HT-29 (cell line): Measurements from ENCODE around the gene ULBP2. TPM values are rescaled to one million over a fixed set of nuclear protein-coding genes. Genes with fewer than 3 reads are reported as not detected.
"Not testable (repeated sequence)": the region's sequence is repeated elsewhere in the genome, so short reads cannot be mapped to it uniquely, and the experiment has no call there.

Source experiments
- DNase-seq: peaks from one replicate; pipeline ENCODE4 v3.0.0-alpha.2; 2015; ENCODE audit warnings: low spot score
- total RNA-seq: library from RNA; depleted of rRNA; stranded (reverse); fragments of >200 nt; shearing (Covaris generic); gene quantifications from 2 replicates; pipeline ENCODE4 v1.2.3, GENCODE V29; 2014

ULBP2 gene
- total RNA-seq, 1 experiment from 2014 or later, result 5.3 TPM

- no peak for DNase-seq
These were observed 25.8 kb downstream of the ULBP2 start for GRCh38 chr6:149967591-149967990.

DNA sequence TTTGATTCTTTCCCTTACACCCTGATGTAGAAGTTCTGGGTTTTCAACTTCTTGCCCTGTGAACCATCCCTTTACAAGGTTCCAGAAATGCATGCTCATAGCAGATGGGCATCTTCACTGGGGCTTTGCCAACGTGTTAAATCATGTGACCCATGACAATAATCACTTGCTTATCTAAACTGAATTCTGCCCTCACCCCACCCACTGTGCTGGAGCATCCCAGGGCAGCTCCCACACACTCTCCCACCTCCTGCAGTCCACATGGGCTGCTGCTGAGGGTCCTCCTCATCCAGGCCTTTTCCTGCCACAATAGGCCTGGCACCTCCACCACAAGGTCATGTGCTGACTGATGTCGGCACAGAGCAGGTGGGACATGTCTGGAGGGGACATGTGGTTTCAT lies 26.2 kb downstream of the ULBP2 start:
- not testable (repeated sequence) for DNase-seq

GRCh38 chr6:149968909-149969308 lies 27.1 kb downstream of the ULBP2 start:
- not testable (repeated sequence) for DNase-seq

- DNase-seq, result no peak
These were observed 27.8 kb downstream of the ULBP2 start for GRCh38 chr6:149969635-149970034.

- not testable (repeated sequence) for DNase-seq
These were observed 32.6 kb downstream of the ULBP2 start for GRCh38 chr6:149974394-149974793.

- peak; percentile 2 for DNase-seq
These were observed 33.0 kb downstream of the ULBP2 start for GRCh38 chr6:149974825-149975224.

- no peak for DNase-seq
These were observed 33.6 kb downstream of the ULBP2 start for GRCh38 chr6:149975400-149975799.

DNA sequence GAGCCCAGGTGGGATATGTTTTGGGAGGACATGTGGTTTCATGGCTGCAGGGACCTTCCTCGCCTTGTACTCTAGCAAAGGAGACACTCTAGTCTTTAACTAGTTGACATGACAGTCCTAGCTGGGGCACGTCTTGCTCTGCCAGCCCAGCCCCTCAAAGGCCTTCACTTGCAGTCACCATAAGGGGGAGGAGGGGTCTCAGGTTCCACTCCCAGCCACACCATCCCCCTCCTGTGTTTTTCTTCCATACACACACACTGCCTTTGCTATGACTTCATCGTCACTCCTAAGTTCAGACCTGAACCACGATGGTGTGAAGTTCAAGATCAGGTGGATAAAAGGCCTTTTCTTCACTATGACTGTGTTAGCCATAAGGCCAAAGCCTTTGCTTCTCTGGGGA lies 35.4 kb downstream of the ULBP2 start:
- no peak for DNase-seq

DNA sequence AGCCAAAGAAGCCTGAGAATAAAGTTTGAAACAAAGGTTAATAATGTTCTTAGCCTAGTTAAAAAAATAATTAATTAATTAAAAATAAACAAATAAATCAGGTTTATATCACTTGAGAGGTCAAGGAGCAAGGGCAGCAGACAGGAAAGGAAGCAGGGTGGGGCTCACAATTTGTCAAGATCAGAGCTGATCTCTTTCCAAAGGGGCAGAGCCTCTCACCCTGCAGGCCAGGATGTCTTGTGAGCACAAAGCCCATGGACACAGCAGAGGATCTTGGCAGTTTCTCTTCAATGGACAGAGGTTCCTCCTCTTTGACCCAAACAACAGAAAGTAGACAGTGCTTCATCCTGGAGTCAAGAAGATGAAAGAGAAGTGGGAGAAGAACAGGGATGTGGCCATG lies 36.8 kb downstream of the ULBP2 start:
- DNase-seq, result no peak

DNA sequence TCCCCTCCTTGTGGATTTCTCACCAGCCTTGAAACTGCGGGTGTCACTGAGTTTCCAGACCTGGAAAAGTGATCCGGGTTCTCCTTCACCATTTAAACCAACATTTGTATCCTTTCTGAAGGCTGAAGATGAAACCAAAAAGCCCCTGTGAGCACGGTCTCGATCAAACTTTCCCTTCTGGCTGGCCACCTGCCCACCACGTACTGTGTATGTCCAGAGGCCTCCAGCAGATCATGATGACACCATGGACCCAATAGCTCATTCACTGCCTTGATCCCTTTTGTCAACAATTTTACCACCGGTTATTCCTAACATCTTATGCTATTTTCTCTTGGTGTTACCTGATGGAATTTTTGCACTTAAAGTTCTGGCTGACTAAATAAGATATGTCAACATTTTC lies 37.5 kb downstream of the ULBP2 start:
- no peak for DNase-seq

DNA sequence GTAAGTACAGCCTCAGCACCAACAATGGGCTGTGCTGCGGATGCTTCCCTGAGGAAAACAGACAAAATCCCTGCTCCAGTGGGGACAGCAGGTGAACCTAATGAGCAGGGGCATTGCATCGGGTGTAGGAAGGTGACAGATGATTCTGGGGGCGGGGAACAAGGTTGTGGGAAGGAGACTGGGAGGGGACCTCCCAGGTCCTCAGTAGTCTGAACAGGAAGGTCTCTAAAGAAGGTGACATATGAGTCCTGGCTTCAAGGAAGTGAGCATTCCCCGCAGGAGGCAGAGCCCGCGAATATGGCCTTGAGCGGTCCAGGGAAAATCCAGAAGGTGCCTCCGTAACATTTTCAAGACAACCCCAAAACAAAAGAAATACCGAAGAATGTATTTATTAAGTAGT lies 41.3 kb downstream of the ULBP2 start:
- DNase-seq, result no peak

DNA sequence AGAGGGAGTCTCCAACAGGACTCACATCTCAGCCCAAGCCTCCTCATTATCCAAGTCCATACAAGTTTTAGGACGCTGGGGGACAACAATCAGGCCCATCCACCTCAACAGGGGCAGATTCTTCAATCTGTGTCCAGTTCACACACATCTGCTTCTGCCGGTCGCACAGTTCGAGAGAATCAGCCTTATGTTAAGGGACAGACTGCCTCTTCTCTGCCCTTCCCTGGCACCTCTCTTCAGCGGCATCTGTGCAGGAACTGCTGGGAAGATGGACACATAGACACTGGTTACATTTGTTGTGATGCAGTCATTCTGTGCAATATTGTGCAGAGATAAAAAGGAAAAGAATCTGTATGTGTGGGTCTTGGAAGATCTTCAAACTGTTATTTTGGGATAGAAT lies 43.0 kb downstream of the ULBP2 start:
- no peak for DNase-seq

GRCh38 chr6:149985481-149985937 lies 43.7 kb downstream of the ULBP2 start:
- DNase-seq, result no peak

DNA sequence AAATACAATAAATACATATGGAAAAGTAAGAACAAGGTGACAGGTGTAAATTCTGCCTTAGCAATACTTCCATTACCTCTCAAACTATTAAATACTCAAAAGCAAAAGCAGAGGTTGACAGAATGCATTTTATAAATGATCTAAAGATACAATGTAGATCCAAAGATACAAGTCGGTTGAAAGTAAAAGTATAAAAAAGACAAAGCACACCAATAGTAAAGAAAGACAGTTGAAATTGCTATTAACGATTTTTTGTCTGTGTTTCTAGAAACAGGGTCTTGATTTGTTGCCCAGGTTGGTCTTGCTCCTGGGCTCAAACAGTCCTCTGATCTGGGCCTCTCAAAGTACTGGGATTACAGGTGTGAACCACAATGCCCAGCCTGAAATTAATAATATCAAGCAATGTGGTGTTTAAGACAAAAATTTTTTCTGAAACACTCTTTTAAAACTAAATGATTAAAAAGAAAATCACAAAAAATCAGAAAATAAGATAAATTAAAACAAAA lies 45.8 kb downstream of the ULBP2 start:
- DNase-seq, result no peak

- no peak for DNase-seq
These were observed 46.9 kb downstream of the ULBP2 start for GRCh38 chr6:149988550-149989346.

GRCh38 chr6:149990212-149990660 lies 48.4 kb downstream of the ULBP2 start:
- DNase-seq, result no peak

- no peak for DNase-seq
These were observed 49.1 kb downstream of the ULBP2 start for GRCh38 chr6:149990661-149991471.

GRCh38 chr6:149991472-149991795 lies 49.6 kb downstream of the ULBP2 start:
- not testable (repeated sequence) for DNase-seq

GRCh38 chr6:149991838-149992237 lies 50.0 kb downstream of the ULBP2 start:
- DNase-seq, result no peak

DNA sequence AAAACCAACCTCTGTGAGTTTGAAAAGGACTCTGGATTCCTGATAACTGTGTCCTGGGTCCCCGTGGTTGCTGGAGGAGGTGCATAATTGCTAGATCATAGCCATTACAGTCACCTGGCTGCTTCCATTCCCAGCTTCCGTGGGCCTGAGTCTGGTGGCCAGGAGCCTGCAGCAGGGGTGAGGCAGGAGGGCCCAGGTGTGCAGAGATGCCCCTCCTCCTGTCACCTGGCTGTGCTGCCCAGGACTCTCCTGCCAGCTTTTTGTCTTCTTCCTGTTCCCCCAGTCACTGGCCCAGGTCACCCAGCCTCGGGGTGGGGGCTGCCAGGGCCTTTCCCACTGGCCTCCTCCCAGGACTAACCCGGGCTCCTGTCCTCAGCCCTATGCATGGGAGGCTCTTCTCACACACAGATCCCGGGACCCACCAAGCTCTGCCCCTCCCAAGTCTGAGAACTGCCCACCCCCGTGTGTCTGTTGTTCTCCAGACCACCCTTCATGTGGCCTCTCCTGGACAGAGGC lies 53.5 kb downstream of the ULBP2 start:
- DNase-seq, result no peak

DNA sequence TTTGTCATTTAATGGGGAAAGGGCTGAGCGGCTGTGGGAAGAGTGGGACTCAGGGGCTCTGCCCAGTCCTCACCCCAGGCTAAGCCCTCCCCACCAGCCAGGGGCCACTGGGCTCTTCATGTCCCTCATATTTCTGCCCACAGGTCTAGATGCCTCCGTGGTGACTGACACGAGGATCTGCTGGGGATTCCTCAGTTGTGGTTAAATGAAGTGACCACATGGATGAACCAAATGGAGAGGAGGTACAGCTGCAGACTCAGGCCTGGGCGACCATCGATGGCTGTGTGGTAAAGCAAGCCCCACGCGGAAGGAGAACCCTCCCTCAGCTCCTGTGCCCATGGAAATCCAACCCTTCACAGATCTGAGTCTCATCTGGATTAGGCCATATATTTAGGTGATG lies 54.2 kb downstream of the ULBP2 start:
- no peak for DNase-seq
